Measurements from ENCODE around the gene C2CD2. TPM values are rescaled to one million over a fixed set of nuclear protein-coding genes. Genes with fewer than 3 reads are reported as not detected.

C2CD2 gene
- polyA plus RNA-seq, 1 donor (not counting 4 experiments of a cell fraction or from before 2014, with no cell fraction given): 39.9 TPM

DNA sequence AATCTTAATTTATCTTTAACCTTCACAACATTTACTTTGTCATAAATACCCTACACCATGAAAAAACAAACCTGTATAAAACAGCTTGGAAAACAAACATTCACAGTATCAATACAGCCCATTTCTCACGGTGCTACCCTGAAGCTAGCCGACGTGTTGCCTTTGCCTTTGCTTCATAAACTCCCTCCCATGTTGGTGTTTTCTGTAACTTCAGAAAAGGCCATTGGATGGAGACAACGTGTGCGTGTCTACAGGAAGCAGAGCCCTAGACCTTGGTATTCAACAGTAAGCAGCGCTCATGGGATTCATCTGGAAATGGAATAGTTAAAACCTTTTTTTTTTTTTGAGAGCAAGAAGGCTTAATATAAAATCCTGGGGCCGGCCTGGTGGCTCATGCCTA lies 67.5 kb downstream of the C2CD2 start:
- H3K27me3 ChIP-seq (ENCODE audit: control insufficient read depth, extremely low read depth, insufficient read depth, low read length): no peaks in the 10 kb centered on the region
- no peak overlapping the region for H3K9ac ChIP-seq (ENCODE audit: control insufficient read depth, extremely low read depth, insufficient read depth, low read length)
- H3K9me1 ChIP-seq (ENCODE audit: control insufficient read depth, extremely low read depth, insufficient read depth, low read length): no peaks in the 10 kb centered on the region
- no peak overlapping the region for H3K4me2 ChIP-seq (ENCODE audit: control insufficient read depth, extremely low read depth, insufficient read depth, low read depth, low read length)
- dilution Hi-C loops (cut with MboI; ENCODE audit: extremely low pct_ligation_motif_present, low sequenced_read_pairs): no loop called here
- no peaks in the 10 kb centered on the region for H3K9me3 ChIP-seq (ENCODE audit: control insufficient read depth, low read depth, low read length)
- H3K79me2 ChIP-seq (ENCODE audit: control insufficient read depth, insufficient read depth, low read length): no peaks in the 10 kb centered on the region
- H2AFZ ChIP-seq (ENCODE audit: control insufficient read depth, low read length): no peak overlapping the region
- TF ChIP-seq, protein P1, sequence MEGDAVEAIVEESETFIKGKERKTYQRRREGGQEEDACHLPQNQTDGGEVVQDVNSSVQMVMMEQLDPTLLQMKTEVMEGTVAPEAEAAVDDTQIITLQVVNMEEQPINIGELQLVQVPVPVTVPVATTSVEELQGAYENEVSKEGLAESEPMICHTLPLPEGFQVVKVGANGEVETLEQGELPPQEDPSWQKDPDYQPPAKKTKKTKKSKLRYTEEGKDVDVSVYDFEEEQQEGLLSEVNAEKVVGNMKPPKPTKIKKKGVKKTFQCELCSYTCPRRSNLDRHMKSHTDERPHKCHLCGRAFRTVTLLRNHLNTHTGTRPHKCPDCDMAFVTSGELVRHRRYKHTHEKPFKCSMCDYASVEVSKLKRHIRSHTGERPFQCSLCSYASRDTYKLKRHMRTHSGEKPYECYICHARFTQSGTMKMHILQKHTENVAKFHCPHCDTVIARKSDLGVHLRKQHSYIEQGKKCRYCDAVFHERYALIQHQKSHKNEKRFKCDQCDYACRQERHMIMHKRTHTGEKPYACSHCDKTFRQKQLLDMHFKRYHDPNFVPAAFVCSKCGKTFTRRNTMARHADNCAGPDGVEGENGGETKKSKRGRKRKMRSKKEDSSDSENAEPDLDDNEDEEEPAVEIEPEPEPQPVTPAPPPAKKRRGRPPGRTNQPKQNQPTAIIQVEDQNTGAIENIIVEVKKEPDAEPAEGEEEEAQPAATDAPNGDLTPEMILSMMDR (optimal IDR thresholded peaks at IDR 0.05 in 1 of 3, IDR thresholded peaks at IDR 0.05 in 1 of 3, conservative IDR thresholded peaks at IDR 0.05 in 1 of 3; ENCODE audit: extremely low read depth in 1 of 3, insufficient read depth in 2 of 3, low read length in 3 of 3): no peak
- TF ChIP-seq EZH2 (IDR thresholded peaks at IDR 0.05; ENCODE audit: low read length): no peak
- no peak for DNase-seq (ENCODE audit: low read depth, low spot score)
- H3K27ac ChIP-seq (ENCODE audit: control insufficient read depth, insufficient read depth, low read length): no peak overlapping the region
- H4K20me1 ChIP-seq (ENCODE audit: control insufficient read depth, extremely low read depth, insufficient read depth, low read length): no peaks in the 10 kb centered on the region
- H3K36me3 ChIP-seq (ENCODE audit: control insufficient read depth in 2 of 2, extremely low read depth in 1 of 2, insufficient read depth in 2 of 2, low read length in 2 of 2): peaks cover 6 to 9% of the 10 kb centered on the region in 2 experiments
- H3K4me3 ChIP-seq (ENCODE audit: control insufficient read depth in 2 of 3, extremely low read depth in 1 of 3, insufficient read depth in 2 of 3, low read depth in 1 of 3, low read length in 3 of 3): no peak overlapping the region
- FAIRE-seq: no peak
- H3K4me1 ChIP-seq (ENCODE audit: control insufficient read depth, extremely low read depth, insufficient read depth, low read length): no peaks in the 10 kb centered on the region

DNA sequence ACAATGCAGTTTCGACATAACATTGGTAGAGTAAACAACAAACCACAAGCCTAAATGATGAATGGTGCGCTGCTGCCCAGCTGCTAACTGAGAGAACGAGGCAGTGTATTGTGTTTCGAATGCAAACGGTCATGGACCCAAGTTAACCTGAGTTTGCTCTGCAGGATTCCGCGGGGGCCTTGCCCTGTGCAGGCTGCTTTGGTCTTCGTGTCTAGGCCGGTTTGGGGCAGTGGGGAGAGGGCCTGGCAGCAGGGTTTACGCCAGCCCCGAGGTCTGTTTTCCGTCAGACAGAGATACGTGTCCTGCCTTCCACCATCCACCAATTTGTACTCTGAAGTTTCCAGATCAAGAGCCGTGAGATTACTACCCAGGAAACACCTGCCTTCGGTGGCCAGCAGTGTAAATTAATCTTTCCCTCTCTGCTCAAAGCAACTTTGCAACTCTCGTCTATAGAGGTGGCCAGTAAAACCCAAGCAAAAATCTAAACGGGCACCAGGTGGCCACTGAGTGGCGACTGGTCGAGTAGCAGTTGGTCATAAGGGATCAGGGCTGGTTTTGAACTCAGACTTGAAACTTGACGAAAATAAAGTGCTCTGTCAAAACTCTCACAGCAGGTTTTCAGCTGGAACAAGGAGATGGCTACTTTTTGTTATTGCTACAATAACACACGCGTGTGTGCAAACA lies 68.3 kb downstream of the C2CD2 start:
- dilution Hi-C loops (cut with MboI; ENCODE audit: extremely low pct_ligation_motif_present, low sequenced_read_pairs): no loop called here
- no peaks in the 10 kb centered on the region for H3K9me1 ChIP-seq (ENCODE audit: control insufficient read depth, extremely low read depth, insufficient read depth, low read length)
- no peaks in the 10 kb centered on the region for H3K27me3 ChIP-seq (ENCODE audit: control insufficient read depth, extremely low read depth, insufficient read depth, low read length)
- no peak overlapping the region for H3K9ac ChIP-seq (ENCODE audit: control insufficient read depth, extremely low read depth, insufficient read depth, low read length)
- H3K4me3 ChIP-seq (ENCODE audit: control insufficient read depth in 2 of 3, extremely low read depth in 1 of 3, insufficient read depth in 2 of 3, low read depth in 1 of 3, low read length in 3 of 3): no peak overlapping the region
- no peaks in the 10 kb centered on the region for H3K9me3 ChIP-seq (ENCODE audit: control insufficient read depth, low read depth, low read length)
- H3K4me1 ChIP-seq (ENCODE audit: control insufficient read depth, extremely low read depth, insufficient read depth, low read length): no peaks in the 10 kb centered on the region
- no peaks in the 10 kb centered on the region for H3K79me2 ChIP-seq (ENCODE audit: control insufficient read depth, insufficient read depth, low read length)
- FAIRE-seq: no peak
- TF ChIP-seq, protein P1 (optimal IDR thresholded peaks at IDR 0.05 in 1 of 3, IDR thresholded peaks at IDR 0.05 in 1 of 3, conservative IDR thresholded peaks at IDR 0.05 in 1 of 3; ENCODE audit: extremely low read depth in 1 of 3, insufficient read depth in 2 of 3, low read length in 3 of 3): no peak
- TF ChIP-seq EZH2 (IDR thresholded peaks at IDR 0.05; ENCODE audit: low read length): no peak
- H3K36me3 ChIP-seq (ENCODE audit: control insufficient read depth in 2 of 2, extremely low read depth in 1 of 2, insufficient read depth in 2 of 2, low read length in 2 of 2): peaks cover 6 to 9% of the 10 kb centered on the region in 2 experiments
- no peak overlapping the region for H2AFZ ChIP-seq (ENCODE audit: control insufficient read depth, low read length)
- H4K20me1 ChIP-seq (ENCODE audit: control insufficient read depth, extremely low read depth, insufficient read depth, low read length): no peaks in the 10 kb centered on the region
- H3K4me2 ChIP-seq (ENCODE audit: control insufficient read depth, extremely low read depth, insufficient read depth, low read depth, low read length): no peak overlapping the region
- DNase-seq (ENCODE audit: low read depth, low spot score): no peak
- no peak overlapping the region for H3K27ac ChIP-seq (ENCODE audit: control insufficient read depth, insufficient read depth, low read length)
